Measurements from ENCODE around the gene AMMECR1.

AMMECR1 gene

DNA sequence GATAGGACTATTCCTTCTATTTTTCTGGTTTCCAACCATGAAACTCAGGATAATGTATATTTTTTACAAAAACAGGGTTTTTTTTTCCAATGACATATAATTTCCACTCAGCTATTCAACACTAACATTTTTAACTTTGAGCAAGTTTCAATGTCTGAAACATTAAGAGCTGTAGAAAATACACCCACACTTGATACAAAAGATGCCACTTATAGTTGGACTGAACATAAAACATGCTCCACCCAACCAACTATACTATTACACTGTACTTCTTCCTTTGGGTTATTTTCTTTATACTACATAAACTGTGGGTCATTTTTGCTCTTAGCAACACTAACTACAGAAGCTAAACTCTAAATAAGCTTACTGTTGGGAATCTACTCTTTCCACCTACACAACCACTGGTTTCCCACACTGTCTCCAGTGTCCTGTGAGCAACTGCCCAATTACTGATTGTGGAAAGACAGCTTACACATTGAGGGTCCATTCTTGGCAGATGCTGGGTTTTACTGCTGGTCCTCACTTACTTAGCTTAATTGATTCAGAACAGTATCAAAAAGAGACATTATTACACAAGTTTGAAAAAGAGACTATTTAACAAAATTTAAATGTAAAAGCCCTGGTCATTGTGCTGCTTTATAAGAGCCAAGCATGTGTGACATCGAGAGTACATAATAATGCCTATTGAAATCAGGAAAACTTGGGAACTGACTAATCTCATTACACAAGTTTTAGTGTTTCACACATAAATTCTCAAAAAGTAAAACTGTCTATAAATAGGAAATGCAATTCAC lies 6.3 kb downstream of the AMMECR1 start:
- DNase-seq (ENCODE audit: low read depth, low spot score): no peak

DNA sequence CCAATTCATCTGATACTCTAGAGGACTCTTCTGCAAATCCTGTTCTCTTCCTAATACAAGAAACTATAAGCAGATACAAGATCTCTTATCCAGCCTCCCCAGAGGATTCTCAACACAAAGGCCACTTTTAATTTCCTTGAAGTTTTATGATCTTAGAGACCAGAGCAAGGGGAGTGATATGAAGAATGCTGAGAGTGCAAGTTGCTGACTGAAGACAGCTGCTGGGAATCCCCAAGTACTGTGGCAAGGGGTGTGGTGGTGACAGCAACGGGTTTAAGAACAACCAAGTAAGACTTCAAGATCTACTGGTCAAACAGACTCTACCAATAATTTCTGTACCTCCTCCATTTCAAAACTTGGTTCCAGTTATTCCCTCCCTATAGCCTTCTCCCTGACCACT lies 7.0 kb downstream of the AMMECR1 start:
- no peak for DNase-seq (ENCODE audit: low read depth, low spot score)

DNA sequence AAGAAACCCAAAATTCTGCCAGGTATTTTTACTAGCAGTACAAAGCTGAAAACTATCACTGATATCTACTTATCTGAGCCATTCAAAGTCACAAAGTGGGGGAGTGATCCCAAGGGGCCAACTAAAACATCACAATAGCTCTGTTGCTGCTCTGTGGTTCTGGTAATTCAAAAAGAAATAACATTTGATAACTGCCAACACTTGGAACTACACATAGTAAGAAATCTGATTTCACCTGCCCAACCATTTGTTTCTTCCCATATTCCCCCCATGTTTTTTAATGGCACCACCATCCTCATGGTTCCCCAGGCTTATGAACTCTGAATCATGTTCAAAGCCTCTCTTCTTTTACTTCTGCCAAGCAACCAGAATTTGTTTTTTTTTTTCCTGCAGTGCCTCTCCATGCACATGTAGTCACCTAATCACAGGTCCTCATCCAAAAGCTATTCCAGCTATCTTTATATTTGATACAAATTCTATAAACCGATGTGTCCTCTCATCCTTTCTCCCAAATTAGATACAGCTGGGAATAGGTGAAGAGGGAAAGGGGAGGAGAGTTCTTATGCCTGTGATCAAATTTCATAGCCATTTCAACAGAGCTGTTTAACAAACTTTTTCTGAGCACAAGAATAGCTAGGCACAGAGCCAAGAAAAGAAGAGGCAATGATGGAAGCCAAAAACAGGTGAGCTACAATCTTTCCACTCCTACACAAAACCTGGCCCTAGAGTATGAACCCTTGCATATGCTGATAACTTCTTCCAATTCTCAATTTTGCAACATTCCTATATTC lies 7.7 kb downstream of the AMMECR1 start:
- DNase-seq (ENCODE audit: low read depth, low spot score): no peak

DNA sequence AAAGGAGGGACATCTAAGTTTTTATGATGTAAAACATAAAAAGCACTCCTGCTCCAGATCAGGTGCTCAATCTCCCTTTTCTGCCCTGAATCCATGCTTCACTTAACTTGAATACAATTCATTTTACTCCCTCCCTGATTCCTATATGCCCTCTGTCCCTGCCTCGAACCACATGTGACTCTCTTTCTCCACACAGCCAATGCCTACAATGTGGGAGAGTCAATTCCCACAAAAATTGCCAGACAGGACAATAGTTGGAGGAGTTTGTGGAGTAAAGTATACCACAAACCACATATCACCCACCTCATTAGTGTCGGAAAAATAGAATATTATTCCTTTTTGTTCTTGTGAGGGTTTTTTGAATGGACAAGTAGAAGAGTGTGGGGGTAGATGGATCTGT lies 9.7 kb downstream of the AMMECR1 start:
- DNase-seq (ENCODE audit: low read depth, low spot score): peak; percentile 51

DNA sequence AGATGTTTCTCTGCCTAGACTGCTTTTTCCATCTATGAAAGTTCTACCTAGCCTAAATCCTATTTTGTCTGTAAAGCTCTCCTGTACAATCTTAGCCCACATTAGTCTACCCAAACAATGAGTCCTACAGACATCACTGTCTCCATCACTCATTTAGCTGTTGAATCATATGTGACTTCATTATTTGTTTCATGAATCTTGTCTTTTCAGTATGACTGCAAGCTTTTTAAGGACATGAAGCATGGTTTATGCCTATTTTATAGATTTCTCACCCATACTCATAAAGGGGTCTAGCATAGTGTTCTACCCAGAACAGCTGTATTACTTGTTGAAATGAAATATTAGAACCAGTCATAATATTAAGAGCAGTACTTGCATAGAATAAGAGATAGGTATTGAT lies 13.0 kb downstream of the AMMECR1 start:
- no peak for DNase-seq (ENCODE audit: low read depth, low spot score)

DNA sequence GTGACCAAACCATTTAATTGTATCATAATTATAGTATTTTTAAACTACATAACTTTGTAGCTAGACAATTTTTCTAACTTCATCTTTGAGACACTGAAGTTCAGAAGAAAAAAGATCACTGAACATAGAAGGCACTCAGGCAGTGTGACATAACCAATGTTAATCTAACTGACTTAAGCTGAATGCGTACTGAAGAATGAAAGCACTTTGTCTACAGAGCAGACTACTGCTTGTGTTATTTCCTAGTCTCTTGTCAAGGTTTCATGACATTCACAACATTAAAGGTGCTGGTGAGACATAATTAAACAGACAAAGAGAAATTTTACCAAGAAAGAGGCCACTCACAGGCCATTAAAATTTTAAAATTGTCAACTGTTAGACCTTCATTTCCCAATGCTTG lies 13.5 kb downstream of the AMMECR1 start:
- DNase-seq (ENCODE audit: low read depth, low spot score): no peak

DNA sequence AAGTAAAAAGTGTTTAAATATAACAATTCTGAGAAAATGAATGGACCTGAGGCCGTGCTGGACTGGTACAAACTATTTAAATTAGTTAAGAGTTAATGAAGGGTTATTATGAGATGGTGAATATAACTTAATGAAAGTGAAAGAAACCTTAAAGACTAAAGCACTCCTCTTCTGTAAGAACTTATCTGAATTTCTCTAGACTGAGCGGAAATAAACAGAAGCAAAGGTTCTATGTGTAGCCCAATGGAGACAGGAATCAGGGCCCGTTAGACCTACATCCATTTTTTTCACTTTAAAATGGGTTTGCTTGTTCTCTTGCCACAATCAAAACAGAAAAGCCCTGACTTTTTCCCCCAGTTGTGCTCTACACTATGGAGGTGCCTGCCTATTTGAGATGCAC lies 14.9 kb downstream of the AMMECR1 start:
- no peak for DNase-seq (ENCODE audit: low read depth, low spot score)

DNA sequence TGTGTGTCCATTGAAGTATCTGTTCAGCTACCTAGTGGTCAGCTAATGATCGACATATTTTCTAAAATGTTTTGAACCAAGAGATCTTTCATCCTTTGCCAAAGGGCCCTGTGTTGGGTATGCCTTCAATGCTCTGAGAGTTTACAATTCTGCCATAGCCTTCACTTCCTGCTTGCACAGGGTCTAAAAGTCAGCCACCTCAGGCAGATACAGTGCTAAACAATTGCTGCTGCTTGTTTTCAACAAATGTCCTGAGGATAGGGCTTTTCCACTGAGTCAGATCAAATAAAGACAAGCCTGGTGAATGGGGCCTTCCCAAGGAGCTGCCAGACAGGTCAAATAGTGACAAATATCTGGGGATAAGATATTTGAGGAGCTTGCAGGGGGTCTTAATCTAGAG lies 16.7 kb downstream of the AMMECR1 start:
- DNase-seq (ENCODE audit: low read depth, low spot score): no peak

DNA sequence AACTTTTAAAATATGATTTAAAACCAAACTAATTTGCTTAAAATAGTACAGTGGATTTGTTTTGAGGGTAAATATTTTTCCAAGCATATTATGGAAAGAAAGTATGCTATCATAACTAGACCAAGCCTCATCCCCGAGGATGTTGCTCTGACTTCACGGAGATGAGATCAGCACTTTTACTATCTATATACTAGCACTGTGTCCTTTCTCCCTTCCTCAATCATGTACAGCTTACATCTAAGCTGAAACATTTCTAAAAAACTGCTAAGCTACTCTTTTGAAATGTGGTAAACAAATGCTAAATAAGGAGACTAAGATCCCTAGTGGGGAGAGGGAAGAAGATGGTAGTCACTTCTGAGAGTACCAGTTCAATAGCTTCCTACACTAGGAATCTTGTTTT lies 23.8 kb downstream of the AMMECR1 start:
- DNase-seq (ENCODE audit: low read depth, low spot score): no peak

DNA sequence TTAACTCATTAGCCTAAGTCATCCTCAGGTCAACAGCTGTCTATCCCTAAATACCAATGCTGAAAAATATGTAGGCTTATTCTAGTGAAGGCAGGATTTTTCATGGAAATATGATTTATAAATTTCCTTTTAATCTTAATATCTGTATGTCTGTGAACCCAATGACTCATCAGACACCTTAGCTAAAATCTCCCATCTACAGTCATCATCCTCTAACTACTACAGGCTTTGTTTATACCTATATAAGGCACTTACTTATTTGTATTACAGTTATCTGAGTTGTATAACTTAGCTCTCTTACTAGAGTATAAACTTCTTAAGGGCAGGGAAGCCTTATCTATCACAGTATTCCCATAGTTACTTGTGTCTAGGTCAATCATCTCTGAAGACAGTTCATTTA lies 24.2 kb downstream of the AMMECR1 start:
- no peak for DNase-seq (ENCODE audit: low read depth, low spot score)

DNA sequence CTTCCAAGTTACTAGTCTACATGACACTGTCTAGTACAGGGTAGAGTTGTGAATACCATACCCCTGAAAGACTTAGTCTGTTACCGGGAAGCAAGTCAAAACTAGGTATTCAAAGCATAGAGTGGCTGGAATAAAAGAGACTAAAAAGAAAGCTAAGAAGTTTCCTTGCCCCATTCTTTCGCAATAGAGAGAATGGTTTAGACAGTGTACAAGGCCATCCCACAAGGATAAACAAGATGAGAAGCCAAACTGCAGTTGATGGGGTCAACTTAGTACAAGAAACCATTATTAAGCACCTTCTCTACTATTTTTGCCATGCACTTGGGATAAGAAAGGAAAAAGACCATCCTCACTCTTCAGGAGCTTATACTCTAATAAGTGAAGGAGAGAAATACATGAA lies 30.3 kb downstream of the AMMECR1 start:
- DNase-seq (ENCODE audit: low read depth, low spot score): no peak

DNA sequence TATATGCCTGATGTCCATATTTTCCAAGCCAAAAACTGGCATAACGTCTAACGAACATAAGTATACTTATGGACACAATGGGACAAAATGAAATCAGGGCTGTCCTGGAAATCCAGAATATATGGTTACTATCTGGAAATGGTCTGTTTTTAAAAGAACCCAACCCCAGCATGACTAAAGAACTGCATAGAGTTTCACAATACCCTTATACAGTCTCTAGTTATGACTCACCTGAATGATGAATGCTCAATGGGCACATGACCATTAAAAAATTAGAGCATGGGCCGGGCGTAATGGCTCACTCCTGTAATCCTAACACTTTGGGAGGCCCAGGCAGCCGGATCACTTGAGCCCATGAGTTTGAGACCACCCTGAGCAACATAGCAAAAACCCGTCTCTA lies 31.8 kb downstream of the AMMECR1 start:
- DNase-seq (ENCODE audit: low read depth, low spot score): peak; percentile 66

DNA sequence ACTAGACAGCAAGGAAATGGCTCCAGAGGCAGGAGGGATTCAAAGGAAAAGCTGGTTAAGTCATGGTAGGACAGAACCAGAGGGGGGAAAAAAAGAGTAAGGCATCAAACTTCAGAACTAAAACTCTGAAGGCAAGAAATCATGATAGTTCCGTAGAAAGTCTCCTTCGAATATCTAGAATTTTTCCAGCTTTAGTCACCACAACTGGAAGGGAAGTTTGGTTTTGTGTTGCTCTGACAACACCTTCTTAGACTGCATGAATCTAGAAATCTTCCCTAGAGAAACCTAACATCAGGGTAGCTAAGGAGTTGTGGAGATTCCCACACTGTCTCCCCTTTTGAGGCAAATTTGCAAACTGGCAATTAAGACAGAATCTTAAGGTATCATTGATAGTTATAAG lies 33.7 kb downstream of the AMMECR1 start:
- DNase-seq (ENCODE audit: low read depth, low spot score): peak; percentile 76

DNA sequence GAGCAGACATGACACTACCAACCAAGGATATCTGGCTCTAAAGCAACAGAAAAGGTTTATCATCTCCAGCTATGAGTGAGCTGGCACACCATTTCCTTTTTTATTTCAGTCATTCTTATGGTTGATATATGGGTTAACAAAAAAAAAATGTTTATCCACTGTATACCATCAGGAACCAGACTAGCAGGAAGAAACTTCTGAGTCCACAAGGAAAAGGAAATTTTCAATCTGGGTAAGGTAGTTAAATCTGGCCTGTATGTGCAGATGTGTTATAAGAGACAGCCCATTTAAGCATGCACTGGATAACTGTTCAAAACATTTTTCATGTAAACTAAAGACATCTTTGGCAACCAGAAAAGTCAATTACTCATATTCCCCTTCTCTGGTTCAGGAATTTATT lies 35.0 kb downstream of the AMMECR1 start:
- no peak for DNase-seq (ENCODE audit: low read depth, low spot score)

DNA sequence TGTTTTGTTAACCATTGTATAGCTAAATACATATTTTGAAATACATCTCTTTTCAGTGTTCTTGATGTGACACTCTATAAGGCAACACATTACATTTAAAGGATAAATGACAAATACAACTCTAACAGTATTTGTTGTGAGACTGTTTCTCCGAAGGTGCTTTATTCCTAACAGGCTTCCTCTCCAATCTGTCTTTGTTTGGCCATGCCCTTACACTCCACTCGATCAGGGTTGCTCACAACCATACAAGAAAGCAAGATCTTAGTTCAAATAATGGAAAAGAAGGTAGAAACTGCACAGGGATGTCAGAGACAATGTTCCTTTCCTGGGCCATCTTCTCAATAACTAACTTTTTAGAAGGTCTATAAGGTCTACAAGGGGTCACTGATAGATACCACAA lies 36.5 kb downstream of the AMMECR1 start:
- no peak for DNase-seq (ENCODE audit: low read depth, low spot score)

DNA sequence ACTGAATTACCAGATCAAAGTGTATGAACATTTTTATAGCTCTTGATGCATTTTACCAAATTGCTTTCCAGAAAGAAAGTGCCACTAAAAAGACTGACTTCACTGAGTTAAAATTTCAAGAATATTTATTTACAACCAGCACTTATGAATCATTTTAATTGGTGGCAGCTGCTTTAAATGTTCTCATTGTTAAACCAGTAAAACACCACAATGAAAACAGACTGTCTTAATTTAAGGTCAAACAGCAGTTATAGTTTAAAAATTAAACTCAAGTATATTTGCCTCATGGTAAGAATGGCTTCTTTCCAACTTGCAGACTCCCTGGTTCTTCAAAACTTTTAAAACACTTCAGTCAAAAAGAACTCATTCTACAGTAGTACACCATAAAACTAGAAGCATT lies 36.9 kb downstream of the AMMECR1 start:
- DNase-seq (ENCODE audit: low read depth, low spot score): no peak

DNA sequence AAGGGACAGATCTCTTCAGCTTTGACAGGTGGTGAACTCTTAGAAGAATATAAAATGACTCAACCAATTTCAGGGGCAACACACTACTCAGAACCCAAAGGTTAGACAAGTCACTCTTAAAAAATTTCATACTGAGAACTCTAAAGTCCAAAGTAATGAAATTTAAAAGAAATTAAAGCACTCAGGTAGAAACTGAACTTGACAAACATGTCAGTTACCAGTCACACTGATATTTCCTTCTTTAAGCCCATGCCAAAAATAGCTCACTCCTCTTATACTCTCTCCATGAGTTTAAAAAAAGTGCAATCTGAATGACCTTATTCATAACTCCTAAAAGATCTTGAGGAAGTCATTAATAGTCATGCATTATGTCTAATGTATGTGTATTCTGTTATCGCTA lies 40.3 kb downstream of the AMMECR1 start:
- DNase-seq (ENCODE audit: low read depth, low spot score): no peak

DNA sequence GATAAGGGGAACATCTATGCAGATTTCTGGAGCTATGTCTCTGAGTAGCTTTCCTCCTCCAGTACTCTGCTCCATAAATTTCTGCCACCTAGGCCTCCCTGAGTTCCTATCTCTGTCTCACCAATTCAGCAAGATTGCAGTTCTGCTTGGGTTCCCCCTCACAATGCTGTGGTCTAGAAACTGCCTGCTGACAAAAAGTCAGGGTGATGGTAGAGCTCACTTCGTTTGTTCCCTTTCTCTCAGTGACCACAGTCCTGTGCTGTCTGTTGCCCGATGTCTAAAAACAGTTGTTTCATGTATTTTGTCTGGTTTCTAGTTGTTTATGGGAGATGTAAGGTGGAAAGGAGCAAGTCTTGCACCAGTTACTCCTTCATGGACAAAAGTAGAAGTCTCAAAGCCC lies 41.1 kb downstream of the AMMECR1 start:
- DNase-seq (ENCODE audit: low read depth, low spot score): no peak

DNA sequence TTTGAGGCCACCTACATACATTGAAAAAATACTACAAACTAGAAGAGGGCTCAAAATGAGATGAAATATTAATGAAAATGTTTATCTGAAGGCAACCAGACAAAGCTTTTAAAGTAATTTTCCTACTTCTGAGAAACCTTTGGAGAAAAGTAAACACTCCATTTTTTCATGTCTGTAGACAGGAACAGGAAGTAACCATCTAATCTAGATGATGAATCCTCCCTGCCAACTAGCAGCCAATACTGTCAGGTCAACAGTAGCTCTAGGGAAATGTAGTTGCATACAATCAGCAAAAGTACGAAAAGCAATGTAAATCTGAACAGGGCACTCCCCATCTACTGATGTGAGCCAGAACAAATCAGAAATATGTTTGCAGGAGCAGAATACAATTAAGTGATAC lies 49.0 kb downstream of the AMMECR1 start:
- DNase-seq (ENCODE audit: low read depth, low spot score): no peak

DNA sequence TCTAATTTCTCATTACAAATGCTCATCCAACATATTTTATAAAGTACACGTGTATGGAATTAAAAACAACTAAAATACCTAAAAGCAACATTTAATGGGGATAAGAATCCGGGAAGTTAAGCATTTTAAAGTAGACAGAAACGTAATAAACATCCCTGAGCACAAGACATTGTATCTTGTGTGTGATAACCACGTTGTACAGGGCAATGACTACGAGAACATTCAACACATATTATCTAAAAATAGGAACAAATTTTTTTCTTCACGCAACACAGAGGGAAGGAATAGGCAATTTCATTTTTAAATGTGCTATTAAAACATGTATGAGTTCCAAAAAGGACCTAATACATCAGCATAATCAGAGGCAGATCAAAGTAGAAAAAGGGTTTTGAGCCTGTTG lies 49.5 kb downstream of the AMMECR1 start:
- DNase-seq (ENCODE audit: low read depth, low spot score): no peak

DNA sequence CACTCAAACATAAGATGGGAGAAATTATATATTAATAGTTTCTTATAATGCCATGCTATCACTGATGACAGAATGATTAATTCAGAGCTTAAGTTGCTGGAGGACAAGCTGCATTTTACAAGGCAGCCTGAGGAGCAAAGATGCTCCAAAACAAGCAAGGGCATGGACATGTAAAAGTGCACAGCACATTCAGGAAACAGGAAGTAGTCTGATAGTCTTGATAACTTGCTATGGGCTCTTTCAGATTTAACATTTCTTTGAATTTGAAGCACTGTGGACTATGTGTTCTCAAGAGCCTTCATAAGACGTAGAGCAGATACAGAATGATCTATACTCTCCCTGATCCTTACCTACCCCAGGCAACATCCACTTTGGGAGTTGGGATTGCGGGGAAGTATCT lies 50.0 kb downstream of the AMMECR1 start:
- DNase-seq (ENCODE audit: low read depth, low spot score): no peak

DNA sequence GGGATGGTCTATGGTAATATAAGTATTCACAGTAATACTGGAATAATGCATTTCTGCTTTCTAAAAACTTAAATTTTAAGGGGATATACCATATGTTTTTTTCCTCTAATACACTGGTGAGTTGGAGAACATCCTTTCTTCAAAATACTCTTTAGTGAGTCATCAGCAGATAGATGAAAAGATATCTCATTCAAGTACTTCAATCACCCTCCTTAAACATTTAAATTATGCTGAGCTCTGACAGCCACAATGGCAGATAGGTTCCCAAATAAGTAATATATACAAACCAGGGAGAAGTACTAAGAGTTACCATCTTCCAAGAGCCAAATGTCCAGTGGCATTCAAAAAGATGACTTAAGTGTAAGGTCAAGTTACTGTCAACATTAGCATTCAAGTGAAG lies 52.2 kb downstream of the AMMECR1 start:
- no peak for DNase-seq (ENCODE audit: low read depth, low spot score)

DNA sequence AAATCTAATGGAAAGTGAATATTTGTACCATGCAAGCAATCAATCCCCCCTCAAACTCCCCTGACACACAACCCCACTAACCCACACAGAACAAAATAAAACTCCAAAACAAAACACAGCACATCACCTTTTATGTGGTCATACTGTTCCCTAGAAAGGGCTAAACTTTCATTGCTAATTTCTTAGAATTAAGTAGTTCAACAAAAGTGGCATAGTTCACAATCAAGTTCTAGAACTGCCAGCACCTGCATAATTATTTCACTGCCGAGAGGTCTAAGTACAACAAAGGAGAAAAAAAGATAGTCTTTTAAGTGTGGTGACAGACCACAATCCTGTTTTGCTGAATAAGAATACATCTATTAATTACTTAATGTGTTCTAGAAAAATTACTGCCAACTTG lies 58.8 kb downstream of the AMMECR1 start:
- no peak for DNase-seq (ENCODE audit: low read depth, low spot score)

Measured in astrocyte of the hippocampus (primary cell).